GM12878 (cell line): ENCODE data around the gene EDC3. TPM values are rescaled to one million over a fixed set of nuclear protein-coding genes. Genes with fewer than 3 reads are reported as not detected.
A peak's percentile ranks its signal among the peaks of the same experiment; 100 is the strongest.

ENCODE experiments used
- ATAC-seq: fragments of 200-7000 bp; cut with Tn5 transposase; 3 replicates; pipeline ENCODE4 v1.9.1; 2020; ENCODE audit warnings: mild to moderate bottlenecking, moderate library complexity
- BruUV-seq: library from RNA; stranded (reverse); fragments of 400-500 nt; replicated peaks from 2 replicates; lab custom pipeline; 2021; lab: Mats Ljungman, UMichigan
- CTCF ChIA-PET: fragments of 300-600 bp; sonication (Branson Sonifier 250); formaldehyde crosslinking; extraction: SDS; loops from one replicate; lab custom pipeline; 2021; ENCODE audit warnings: inconsistent platforms; lab: Yijun Ruan, JAX
- POLR2A ChIA-PET: fragments of 350-600 bp; formaldehyde crosslinking; extraction: SDS; loops from one replicate; lab custom pipeline; 2021; ENCODE audit warnings: inconsistent platforms; lab: Charles Lee
- RAD21 ChIA-PET: fragments of 300-600 bp; sonication (Branson Sonifier 250); formaldehyde crosslinking; loops from one replicate; lab custom pipeline; 2023; ENCODE audit warnings: antibody characterized with exemption; ENCODE audit not compliant: unreplicated experiment; lab: Charles Lee
- SMC1A ChIA-PET: fragments of 300-600 bp; sonication (Branson Sonifier 250); formaldehyde crosslinking; loops from one replicate; lab custom pipeline; 2023; ENCODE audit not compliant: unreplicated experiment, uncharacterized antibody; lab: Charles Lee
- DNase-seq: peaks from one replicate; pipeline ENCODE4 v3.0.0-alpha.2; 2011; ENCODE audit warnings: low read depth, low spot score
- FAIRE-seq: peaks from 3 replicates; lab custom pipeline; 2011; peaks lifted over from hg19 to GRCh38; lab: Jason Lieb, UNC
- H2AFZ ChIP-seq: 2 replicates; pipeline ENCODE4 v1.6.0; 2011; ENCODE audit warnings: low read depth, low read length, control low read depth; ENCODE audit not compliant: control insufficient read depth
- H3K27ac ChIP-seq: 2 replicates; pipeline ENCODE4 v1.5.1; 2011; ENCODE audit warnings: control low read depth; ENCODE audit not compliant: control insufficient read depth, insufficient read depth
- H3K27me3 ChIP-seq, 2 experiments: replicated peaks in 1 of 2; 2 replicates each; pipeline versions ENCODE4 v1.6.0 to v1.6.1; 2011; ENCODE audit warnings: low read length in 1 of 2; ENCODE audit not compliant: control insufficient read depth in 2 of 2, insufficient read depth in 2 of 2
- H3K36me3 ChIP-seq, 2 experiments: 2 replicates each; pipeline ENCODE4 v1.5.1; 2011; ENCODE audit warnings: low read length in 1 of 2; ENCODE audit not compliant: control insufficient read depth in 2 of 2, insufficient read depth in 2 of 2
- H3K4me1 ChIP-seq: 2 replicates; pipeline ENCODE4 v1.6.1; 2011; ENCODE audit warnings: mild to moderate bottlenecking, low read length, moderate library complexity, mixed read lengths; ENCODE audit not compliant: control insufficient read depth, insufficient read depth
- H3K4me2 ChIP-seq: 2 replicates; pipeline ENCODE4 v1.6.0; 2011; ENCODE audit warnings: control low read depth; ENCODE audit not compliant: control insufficient read depth, insufficient read depth
- H3K4me3 ChIP-seq: fragments of 200-600 bp; sonication (generic); 2 replicates; pipeline ENCODE4 v1.5.1; 2016
- H3K79me2 ChIP-seq: 2 replicates; pipeline ENCODE4 v1.6.0; 2011; ENCODE audit warnings: low read length; ENCODE audit not compliant: control insufficient read depth, insufficient read depth
- H3K9ac ChIP-seq: 2 replicates; pipeline ENCODE4 v1.8.0; 2011; ENCODE audit warnings: low read length, control low read depth, mixed read lengths; ENCODE audit not compliant: control insufficient read depth, insufficient read depth
- H3K9me3 ChIP-seq: replicated peaks from 3 replicates; pipeline ENCODE4 v1.5.1; 2011; ENCODE audit warnings: mild to moderate bottlenecking, low read length; ENCODE audit not compliant: control insufficient read depth, insufficient read depth
- H4K20me1 ChIP-seq: 2 replicates; pipeline ENCODE4 v1.6.0; 2011; ENCODE audit not compliant: control insufficient read depth, insufficient read depth
- BMI1 ChIP-seq: fragments of 450-650 bp; IDR thresholded peaks from 2 replicates; pipeline ENCODE4 v1.6.1; 2016; ENCODE audit warnings: mild to moderate bottlenecking, moderate library complexity, borderline replicate concordance
- BRCA1 ChIP-seq: IDR thresholded peaks from 2 replicates; pipeline ENCODE4 v1.6.1; 2011; ENCODE audit warnings: low read depth, low read length, improper control_type of control experiment
- CHD4 ChIP-seq: fragments of 200-600 bp; sonication (generic); IDR thresholded peaks from 2 replicates; pipeline ENCODE4 v1.6.1; 2016; ENCODE audit warnings: mild to moderate bottlenecking
- HSF1 ChIP-seq: fragments of 150-350 bp; IDR thresholded peaks from 2 replicates; pipeline ENCODE4 v1.6.1; 2014; ENCODE audit warnings: mild to moderate bottlenecking, low read depth, low read length
- MYC ChIP-seq: IDR thresholded peaks from 2 replicates; pipeline ENCODE4 v1.6.1; 2011; ENCODE audit warnings: mild to moderate bottlenecking, low read length, moderate library complexity, inconsistent platforms; ENCODE audit not compliant: insufficient read depth, insufficient replicate concordance, insufficient read length, severe bottlenecking
- RUNX3 ChIP-seq: IDR thresholded peaks from 2 replicates; pipeline ENCODE4 v1.6.1; 2012; ENCODE audit warnings: low read length, inconsistent platforms
- ZBED1 ChIP-seq: IDR thresholded peaks from 2 replicates; pipeline ENCODE4 v1.6.1; 2016; ENCODE audit warnings: borderline replicate concordance
- ZBTB11 ChIP-seq: fragments of 450-650 bp; formaldehyde crosslinking; IDR thresholded peaks from 2 replicates; pipeline ENCODE4 v1.5.0; 2022; ENCODE audit warnings: mild to moderate bottlenecking, missing genetic modification characterization
- ZBTB33 ChIP-seq: fragments of 450-650 bp; IDR thresholded peaks from 2 replicates; pipeline ENCODE4 v1.6.1; 2017; ENCODE audit warnings: mild to moderate bottlenecking
- ZSCAN29 ChIP-seq: fragments of 450-650 bp; IDR thresholded peaks from 2 replicates; pipeline ENCODE4 v1.6.1; 2017; ENCODE audit warnings: mild to moderate bottlenecking, moderate library complexity
- ZZZ3 ChIP-seq: IDR thresholded peaks from 2 replicates; pipeline ENCODE4 v1.6.1; 2011; ENCODE audit warnings: low read depth; ENCODE audit not compliant: control insufficient read depth, insufficient read length
- WGBS: methylation state at CpG from one replicate; pipeline ENCODE4 v1.1.6; 2016; ENCODE audit warnings: low lambda C conversion rate; ENCODE audit not compliant: insufficient replicate concordance, insufficient coverage; ENCODE audit errors: missing lambda C conversion rate; 5-methylcytosine and 5-hydroxymethylcytosine counted together
- in situ Hi-C: fragments of 300-500 bp; cut with MboI; formaldehyde crosslinking; loops from 9 replicates; pipeline ENCODE4 v1.14.3; 2018; ENCODE audit warnings: mixed read lengths
- intact Hi-C: fragments of 100-400 bp; cut with micrococcal nuclease; formaldehyde crosslinking; loops from one replicate; pipeline ENCODE4 v1.14.2; 2022; ENCODE audit not compliant: unreplicated experiment
- polyA plus RNA-seq, 11 experiments: library from polyadenylated mRNA; depleted of rRNA in 4 of 11; unstranded in 6 of 11; stranded (reverse) in 5 of 11; fragments of >200 nt; fragmentation: Nextera tagmentation in 4 of 11; fragmentation: Illumina TruSeq in 1 of 11; extraction: Ambion mirVana in 4 of 11; extraction: Trizol in 1 of 11; gene quantifications; 1 replicate in 1 of 11; 2 replicates in 10 of 11; pipeline versions ENCODE4 v1.2.1 to v1.2.3, GENCODE V29; 2011 to 2016; ENCODE audit warnings: inconsistent platforms in 2 of 11, missing spikeins in 2 of 11, low read depth in 1 of 11
- total RNA-seq, 4 experiments: library from RNA; depleted of rRNA in 3 of 4; stranded (reverse); fragments of >200 nt in 3 of 4; fragmentation: Illumina TruSeq in 1 of 4; extraction: Trizol in 1 of 4; gene quantifications; 2 replicates each; pipeline versions ENCODE4 v1.2.1 to v1.2.3, GENCODE V29; 2013 to 2021

EDC3 gene
- total and polyA plus RNA-seq, 10 of the 15 experiments (the other 5 are each of a cell fraction or from before 2014, with no cell fraction given) = 11.8 to 48.4 (median 35.3) TPM

- intact Hi-C loops = loop anchor here (1.0 to 5.0 kb wide), 3 partner anchors 68 to 183 kb away; partner anchors contain the start of genes SEMA7A and UBL7
- WGBS = under 1% methylated on average over 71 of the region's 76 CpGs
- peak overlapping the region; percentile 89 for H3K4me3 ChIP-seq
- TF ChIP-seq BMI1 (no peak), ZSCAN29 (no peak), ZBED1 (no peak), ZZZ3 (no peak), ZBTB33 (no peak), BRCA1 (peak; percentile 66), HSF1 (no peak), ZBTB11 (CRISPR knock-in tag) (no peak), MYC (no peak), CHD4 (no peak), RUNX3 (no peak; the same call in 1 of the 2 replicates)
Observed at GRCh38 chr15:74614744-74615507, 80.9 kb downstream of the EDC3 start.

More at GRCh38 chr15:74614744-74615507, 80.9 kb downstream of the EDC3 start:
- Histone ChIP-seq H3K79me2 (peaks cover 51% of the 10 kb centered on the region), H3K9ac (peak overlapping the region; percentile 99), H3K4me2 (peak overlapping the region; percentile 90), H2AFZ (peak overlapping the region; percentile 72), H3K9me3 (no peaks in the 10 kb centered on the region), H3K36me3 (peaks cover 8 to 13% of the 10 kb centered on the region in 2 experiments), H4K20me1 (peaks cover 23% of the 10 kb centered on the region), H3K4me1 (peaks cover 13% of the 10 kb centered on the region; the same call in 1 of the 2 replicates), H3K27ac (peak overlapping the region; percentile 97), H3K27me3 (no peaks in the 10 kb centered on the region; a peak in 1 of 4 replicates)
- ATAC-seq = peak; percentile 72
- CTCF ChIA-PET = interaction anchor here (1.1 to 18.5 kb wide), 10 partner anchors 10 to 239 kb away, joined by 3 to 206 read pairs (median 4); partner anchors contain the start of gene UBL7
- DNase-seq = peak; percentile 62
- peak; percentile 47 for FAIRE-seq
- BruUV-seq = TSS peak; percentile 91
- SMC1A ChIA-PET = interaction anchor here (0.8 to 2.2 kb wide), 7 partner anchors 16 to 239 kb away, joined by 3 to 10 read pairs (median 4); no protein-coding TSS in a partner anchor
- POLR2A ChIA-PET = interaction anchor here (0.6 to 4.8 kb wide), 12 partner anchors 16 to 222 kb away, joined by 3 to 30 read pairs (median 3); partner anchors contain the start of genes ARID3B and UBL7
- in situ Hi-C loops = no loop called here
- RAD21 ChIA-PET = interaction anchor here (0.7 to 3.6 kb wide), 11 partner anchors 17 to 286 kb away, joined by 3 to 13 read pairs (median 4); partner anchors contain the start of gene ARID3B
